ENCODE measurements around the gene ZP3. TPM values are rescaled to one million over a fixed set of nuclear protein-coding genes. Genes with fewer than 3 reads are reported as not detected.

Gene ZP3
- total RNA-seq (2022; extraction: Qiagen RNA extraction), result 16.6 to 21.8 TPM (median 19.3 TPM) in 5 replicates

GRCh38 chr7:76424413-76425111, at the start of gene ZP3:
Gene ZP3, plus strand, starts transcription at chr7:76424950. Its CDS starts 15 bp downstream, at chr7:76424965.

GRCh38 chr7:76409537-76409936, 15.2 kb upstream of the ZP3 start, which contains the start of gene SSC4D:
Gene SSC4D, minus strand, starts transcription at chr7:76409697. Its CDS starts 5,258 bp downstream, at chr7:76404439.

GRCh38 chr7:76461464-76462101, 36.8 kb downstream of the ZP3 start, which contains the start of gene DTX2:
Gene DTX2, plus strand, starts transcription at chr7:76461709. Its CDS starts 18,801 bp downstream, at chr7:76480510.

Other genes starting within 250 kb of the ZP3 start
- gene SRRM3, start 223.1 kb upstream of the ZP3 start, total RNA-seq (2022; extraction: Qiagen RNA extraction), result 6.3 to 10.0 TPM (median 8.5 TPM) in 5 replicates
- gene HSPB1, start 122.3 kb upstream of the ZP3 start, total RNA-seq (2022; extraction: Qiagen RNA extraction), result 771 to 1,221 TPM (median 1,161 TPM) in 5 replicates
- 213 to 242 TPM (median 226 TPM) in 5 replicates for gene YWHAG, start 66.0 kb upstream of the ZP3 start, total RNA-seq (2022; extraction: Qiagen RNA extraction)
- gene SSC4D, start 15.3 kb upstream of the ZP3 start, total RNA-seq (2022; extraction: Qiagen RNA extraction), result 0.88 to 1.5 TPM (median 1.1 TPM) in 5 replicates
- gene DTX2, start 36.8 kb downstream of the ZP3 start, total RNA-seq (2022; extraction: Qiagen RNA extraction), result 35.7 to 40.1 TPM (median 38.8 TPM) in 5 replicates
- 10.2 to 19.3 TPM (median 18.6 TPM) in 5 replicates for gene UPK3B, start 85.6 kb downstream of the ZP3 start, total RNA-seq (2022; extraction: Qiagen RNA extraction)
- gene SPDYE16, start 118.3 kb downstream of the ZP3 start, total RNA-seq (2022; extraction: Qiagen RNA extraction), result 0.03 to 0.14 TPM (median 0.05 TPM) in 3 of 5 replicates, not detected in the others
- 21.5 to 25.9 TPM (median 23.8 TPM) in 5 replicates for gene POMZP3, start 202.3 kb downstream of the ZP3 start, total RNA-seq (2022; extraction: Qiagen RNA extraction)

All from A549 treated with CORT108297 at 1 μM for 4 hours (cell line).